SU-DHL-6 (cell line): Measurements from ENCODE around the gene NRSN2.

ENCODE experiments used
- CTCF ChIP-seq: fragments of 200-600 bp; sonication (generic); IDR thresholded peaks from one replicate; pipeline ENCODE4 v1.5.1; 2017; ENCODE audit warnings: antibody characterized with exemption, mild to moderate bottlenecking, low read length, moderate library complexity; ENCODE audit not compliant: insufficient read depth, poor library complexity, severe bottlenecking
- EZH2phosphoT487 ChIP-seq: fragments of 200-600 bp; sonication (generic), shearing (Covaris generic); conservative IDR thresholded peaks from 2 replicates; pipeline ENCODE4 v1.6.1; 2018; ENCODE audit warnings: mild to moderate bottlenecking, antibody characterized with exemption, low read length, moderate library complexity, mixed read lengths

- no peak for TF ChIP-seq CTCF
- TF ChIP-seq EZH2phosphoT487: no peak
These were observed 2.3 kb downstream of the NRSN2 start for GRCh38 chr20:348972-349841.
